K562 (cell line): Measurements from ENCODE around the gene MAN1A1. TPM values are rescaled to one million over a fixed set of nuclear protein-coding genes. Genes with fewer than 3 reads are reported as not detected.

Experiments
- CBX8 ChIP-seq: fragments of 200-600 bp; sonication (generic); IDR thresholded peaks from 2 replicates; pipeline ENCODE4 v1.6.1; 2012; ENCODE audit warnings: borderline replicate concordance, mixed run types, low read depth, mild to moderate bottlenecking, moderate library complexity, mixed read lengths, low read length, control low read depth, inconsistent platforms; ENCODE audit not compliant: poor library complexity, severe bottlenecking; ENCODE audit errors: extremely low read depth
- E4F1 ChIP-seq: fragments of 250-450 bp; sonication (Bioruptor Pico); IDR thresholded peaks from 2 replicates; pipeline ENCODE4 v1.5.0; 2021; ENCODE audit warnings: mild to moderate bottlenecking, borderline replicate concordance
- FUS ChIP-seq: fragments of 200-400 bp; formaldehyde crosslinking; optimal IDR thresholded peaks from 2 replicates; pipeline ENCODE3; 2017; ENCODE audit warnings: low read depth, low read length
- HMBOX1 ChIP-seq: sonication (generic); IDR thresholded peaks from 2 replicates; pipeline ENCODE4 v1.6.1; 2016
- HOXB6 ChIP-seq: fragments of 250-450 bp; sonication (Bioruptor Pico); IDR thresholded peaks from 2 replicates; pipeline ENCODE4 v1.5.1; 2022; ENCODE audit warnings: mild to moderate bottlenecking, borderline replicate concordance
- KDM4B ChIP-seq, 2 experiments: fragments of 450-650 bp in 1 of 2; sonication (generic) in 1 of 2; IDR thresholded peaks; 2 replicates each; pipeline ENCODE4 v1.6.1; 2016 to 2017; ENCODE audit warnings: borderline replicate concordance in 2 of 2, antibody characterized with exemption in 1 of 2, low read depth in 1 of 2, mild to moderate bottlenecking in 1 of 2
- MITF ChIP-seq: IDR thresholded peaks from 2 replicates; pipeline ENCODE4 v1.6.1; 2014; ENCODE audit warnings: antibody characterized with exemption
- MTA2 ChIP-seq: fragments of 450-650 bp; IDR thresholded peaks from 2 replicates; pipeline ENCODE4 v1.6.1; 2016; ENCODE audit warnings: low read depth
- MYBL2 ChIP-seq, 2 experiments: fragments of 450-650 bp in 1 of 2; sonication (generic) in 1 of 2; formaldehyde crosslinking in 1 of 2; IDR thresholded peaks; 2 replicates each; pipeline versions ENCODE4 v1.6.1 to v1.8.1; 2017 to 2022; ENCODE audit warnings: borderline replicate concordance in 1 of 2, inconsistent platforms in 1 of 2, low read depth in 1 of 2, mild to moderate bottlenecking in 1 of 2, missing genetic modification reagents in 1 of 2, moderate library complexity in 1 of 2
- RBFOX2 ChIP-seq: fragments of 200-400 bp; formaldehyde crosslinking; IDR thresholded peaks from 2 replicates; pipeline ENCODE4 v1.6.1; 2017; ENCODE audit warnings: low read depth, mild to moderate bottlenecking, low read length, moderate library complexity
- RBM39 ChIP-seq: fragments of 200-400 bp; formaldehyde crosslinking; optimal IDR thresholded peaks from 2 replicates; pipeline ENCODE3; 2018; ENCODE audit warnings: low read depth, low read length
- UBTF ChIP-seq, 2 experiments: IDR thresholded peaks; 2 replicates each; pipeline ENCODE4 v1.6.1; 2012; ENCODE audit warnings: improper control_type of control experiment in 2 of 2, low read depth in 2 of 2, low read length in 2 of 2, borderline replicate concordance in 1 of 2
- USF2 ChIP-seq: sonication (generic); formaldehyde crosslinking; IDR thresholded peaks from 2 replicates; pipeline ENCODE4 v1.5.0; 2020; ENCODE audit warnings: missing genetic modification reagents
- ZNF197 ChIP-seq: fragments of 200-800 bp; sonication (Bioruptor generic); IDR thresholded peaks from 2 replicates; pipeline ENCODE4 v1.6.1; 2016; ENCODE audit warnings: low read depth, missing genetic modification characterization, missing compliant biosample characterization
- ZNF24 ChIP-seq: fragments of 450-650 bp; IDR thresholded peaks from 2 replicates; pipeline ENCODE4 v1.6.1; 2016
- polyA plus RNA-seq, 8 experiments: library from polyadenylated mRNA; depleted of rRNA in 4 of 8; stranded (reverse) in 5 of 8; unstranded in 3 of 8; fragments of >200 nt; fragmentation: Nextera tagmentation in 2 of 8; fragmentation: Illumina TruSeq in 1 of 8; extraction: Ambion mirVana in 2 of 8; extraction: Trizol in 1 of 8; gene quantifications; 2 replicates each; pipeline versions ENCODE4 v1.2.1 to v1.2.3, GENCODE V29; 2011 to 2014; ENCODE audit warnings: inconsistent platforms in 1 of 8, missing spikeins in 1 of 8
- total RNA-seq, 7 experiments: library from RNA; depleted of rRNA in 6 of 7; stranded (reverse); fragments of >200 nt in 6 of 7; fragmentation: Illumina TruSeq in 2 of 7; extraction: Trizol in 2 of 7; gene quantifications; 2 replicates each; pipeline versions ENCODE4 v1.2.1 to v1.2.3, GENCODE V29; 2011 to 2021; ENCODE audit warnings: low replicate concordance in 1 of 7

MAN1A1 gene
- total and polyA plus RNA-seq, 9 of the 15 experiments (the other 6 are each of a cell fraction or from before 2014, with no cell fraction given): 24.5 to 78.4 (median 59.7) TPM

- TF ChIP-seq HMBOX1: no peak
- no peak for TF ChIP-seq ZNF24
- no peak for TF ChIP-seq E4F1 (CRISPR knock-in tag)
- no peak for TF ChIP-seq CBX8
- no peak for TF ChIP-seq HOXB6 (CRISPR knock-in tag)
- no peak for TF ChIP-seq USF2 (CRISPR knock-in tag)
- peak; percentile 94 for TF ChIP-seq RBFOX2
- no peak for TF ChIP-seq RBM39
- 0 out of 2 replicates have a peak, but pooled peaks have one; percentile 31 for TF ChIP-seq MTA2
- no peak for TF ChIP-seq KDM4B (IDR thresholded peaks at IDR 0.05; ENCODE audit: borderline replicate concordance in 2 of 2, low read depth in 1 of 2)
- 0 out of 2 replicates have a peak, but pooled peaks have one; percentile 6 for TF ChIP-seq MITF
- TF ChIP-seq MYBL2 (IDR thresholded peaks at IDR 0.05; ENCODE audit: low read depth): no peak
- TF ChIP-seq MYBL2 (CRISPR knock-in tag; IDR thresholded peaks at IDR 0.05; ENCODE audit: borderline replicate concordance): no peak
- peak; percentile 68 to 83; a peak in 3 of 4 replicates for TF ChIP-seq UBTF (IDR thresholded peaks at IDR 0.05; ENCODE audit: borderline replicate concordance in 1 of 2, low read depth in 2 of 2, low read length in 2 of 2)
- no peak for TF ChIP-seq FUS
- no peak for TF ChIP-seq ZNF197 (CRISPR knock-in tag)
These were observed at the start of gene MAN1A1 (continued) for GRCh38 chr6:119349361-119350201.
